ENCODE results near the gene GGN. TPM values are rescaled to one million over a fixed set of nuclear protein-coding genes. Genes with fewer than 3 reads are reported as not detected.

Gene GGN
- total and polyA plus RNA-seq, 2 of the 13 experiments (the other 11 are each of a cell fraction or from before 2014, with no cell fraction given), result not detected

GRCh38 chr19:38402967-38403674 is 15.3 kb upstream of the GGN start, which contains the start of gene FAM98C (continued):
- TF ChIP-seq ESRRA (CRISPR knock-in tag; IDR thresholded peaks at IDR 0.05; ENCODE audit: low read depth) (peak; percentile 53; the same call in 1 of the 2 replicates), FIP1L1 (IDR thresholded peaks at IDR 0.05; ENCODE audit: borderline replicate concordance, insufficient read depth, low read depth, low read length) (no peak), ZNF891 (CRISPR knock-in tag; IDR thresholded peaks at IDR 0.05) (0 out of 2 replicates have a peak, but pooled peaks have one; percentile 32), ZSCAN31 (CRISPR knock-in tag; IDR thresholded peaks at IDR 0.05; ENCODE audit: low read depth) (peak; percentile 80), ISL2 (CRISPR knock-in tag; IDR thresholded peaks at IDR 0.05) (0 out of 2 replicates have a peak, but pooled peaks have one; percentile 30), CREB1 (IDR thresholded peaks at IDR 0.05) (peak; percentile 61; the same call in 1 of the 2 replicates), CREB1 (CRISPR knock-in tag; IDR thresholded peaks at IDR 0.05) (0 out of 2 replicates have a peak, but pooled peaks have one; percentile 9), HNF1B (CRISPR knock-in tag; IDR thresholded peaks at IDR 0.05) (0 out of 2 replicates have a peak, but pooled peaks have one; percentile 6), ZNF451 (CRISPR knock-in tag; IDR thresholded peaks at IDR 0.05) (0 out of 2 replicates have a peak, but pooled peaks have one; percentile 38), NFAT5 (CRISPR knock-in tag; IDR thresholded peaks at IDR 0.05) (peak; percentile 28; the same call in 1 of the 2 replicates), KAT7 (CRISPR knock-in tag; IDR thresholded peaks at IDR 0.05; ENCODE audit: borderline replicate concordance) (no peak), ZSCAN29 (CRISPR knock-in tag; conservative IDR thresholded peaks at IDR 0.05) (0 out of 2 replicates have a peak, but pooled peaks have one; percentile 44), ZNF616 (CRISPR knock-in tag; IDR thresholded peaks at IDR 0.05; ENCODE audit: low read depth) (peak; percentile 80), FOXC1 (CRISPR knock-in tag; IDR thresholded peaks at IDR 0.05; ENCODE audit: borderline replicate concordance) (peak; percentile 95)
- TF ChIP-seq, protein P1, sequence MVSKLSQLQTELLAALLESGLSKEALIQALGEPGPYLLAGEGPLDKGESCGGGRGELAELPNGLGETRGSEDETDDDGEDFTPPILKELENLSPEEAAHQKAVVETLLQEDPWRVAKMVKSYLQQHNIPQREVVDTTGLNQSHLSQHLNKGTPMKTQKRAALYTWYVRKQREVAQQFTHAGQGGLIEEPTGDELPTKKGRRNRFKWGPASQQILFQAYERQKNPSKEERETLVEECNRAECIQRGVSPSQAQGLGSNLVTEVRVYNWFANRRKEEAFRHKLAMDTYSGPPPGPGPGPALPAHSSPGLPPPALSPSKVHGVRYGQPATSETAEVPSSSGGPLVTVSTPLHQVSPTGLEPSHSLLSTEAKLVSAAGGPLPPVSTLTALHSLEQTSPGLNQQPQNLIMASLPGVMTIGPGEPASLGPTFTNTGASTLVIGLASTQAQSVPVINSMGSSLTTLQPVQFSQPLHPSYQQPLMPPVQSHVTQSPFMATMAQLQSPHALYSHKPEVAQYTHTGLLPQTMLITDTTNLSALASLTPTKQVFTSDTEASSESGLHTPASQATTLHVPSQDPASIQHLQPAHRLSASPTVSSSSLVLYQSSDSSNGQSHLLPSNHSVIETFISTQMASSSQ (IDR thresholded peaks at IDR 0.05; ENCODE audit: low read depth), result no peak
- TF ChIP-seq, protein P1 (CRISPR knock-in tag; IDR thresholded peaks at IDR 0.05; ENCODE audit: borderline replicate concordance), result peak; percentile 57; the same call in 1 of the 2 replicates
- TF ChIP-seq, protein P2, sequence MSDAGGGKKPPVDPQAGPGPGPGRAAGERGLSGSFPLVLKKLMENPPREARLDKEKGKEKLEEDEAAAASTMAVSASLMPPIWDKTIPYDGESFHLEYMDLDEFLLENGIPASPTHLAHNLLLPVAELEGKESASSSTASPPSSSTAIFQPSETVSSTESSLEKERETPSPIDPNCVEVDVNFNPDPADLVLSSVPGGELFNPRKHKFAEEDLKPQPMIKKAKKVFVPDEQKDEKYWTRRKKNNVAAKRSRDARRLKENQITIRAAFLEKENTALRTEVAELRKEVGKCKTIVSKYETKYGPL (CRISPR knock-in tag; IDR thresholded peaks at IDR 0.05), result 0 out of 2 replicates have a peak, but pooled peaks have one; percentile 48
